Measurements from ENCODE around the gene SLBP. TPM values are rescaled to one million over a fixed set of nuclear protein-coding genes. Genes with fewer than 3 reads are reported as not detected.

The SLBP gene
- total and polyA plus RNA-seq, 2 donors (not counting 1 experiment from before 2014, with no cell fraction given): 19.4 to 31.8 TPM

GRCh38 chr4:1658146-1658545 lies 54.0 kb downstream of the SLBP start:
- no peak overlapping the region for H3K4me3 ChIP-seq (ENCODE audit: control extremely low read depth in 1 of 5, extremely low read depth in 1 of 5, insufficient read depth in 1 of 5, low read depth in 2 of 5, low read length in 4 of 5)
- CTCF ChIA-PET: no interaction called here
- H3K4me3 Mint-ChIP-seq: no peak overlapping the region
- H3K9me3 ChIP-seq (ENCODE audit: control extremely low read depth in 1 of 3, control insufficient read depth in 2 of 3, insufficient read depth in 1 of 3, low read length in 2 of 3): no peaks in the 10 kb centered on the region
- no peak overlapping the region for H3K4me2 ChIP-seq (replicated peaks; ENCODE audit: low read depth, low read length, poor library complexity, severe bottlenecking)
- no peak for TF ChIP-seq EZH2 (IDR thresholded peaks at IDR 0.05; ENCODE audit: borderline replicate concordance, insufficient read depth, low read depth, low read length, poor library complexity, severe bottlenecking)
- TF ChIP-seq CTCF (IDR thresholded peaks at IDR 0.05): no peak
- H2AFZ ChIP-seq (ENCODE audit: insufficient read depth, low read depth, low read length, poor library complexity, severe bottlenecking): no peak overlapping the region
- no peaks in the 10 kb centered on the region for H3K27me3 ChIP-seq (replicated peaks in 1 of 4; ENCODE audit: control extremely low read depth in 1 of 4, control insufficient read depth in 3 of 4, insufficient read depth in 4 of 4, low read length in 3 of 4)
- H3K4me1 ChIP-seq (ENCODE audit: control insufficient read depth in 2 of 2, insufficient read depth in 2 of 2, low read length in 2 of 2): no peaks in the 10 kb centered on the region
- H3K4me1 Mint-ChIP-seq: no peaks in the 10 kb centered on the region
- H3K27me3 Mint-ChIP-seq: no peaks in the 10 kb centered on the region
- POLR2A ChIA-PET: no interaction called here
- ATAC-seq (ENCODE audit: low read depth) (no peak), DNase-seq (no peak)
- WGBS (ENCODE audit: insufficient coverage): 91% methylated on average over 11 of the region's 12 CpGs
- no peak overlapping the region for H3K9ac ChIP-seq (ENCODE audit: low read length)
- no peaks in the 10 kb centered on the region for H4K20me1 ChIP-seq (ENCODE audit: control insufficient read depth, insufficient read depth, low read length, poor library complexity, severe bottlenecking)
- H3K9me3 Mint-ChIP-seq (ENCODE audit: insufficient read depth): no peaks in the 10 kb centered on the region
- H3K79me2 ChIP-seq (ENCODE audit: control insufficient read depth, insufficient read depth, low read length): no peaks in the 10 kb centered on the region
- intact Hi-C loops (cut with micrococcal nuclease): no loop called here
- H3K36me3 ChIP-seq (replicated peaks in 1 of 2; ENCODE audit: control extremely low read depth in 1 of 2, control insufficient read depth in 1 of 2, extremely low read depth in 1 of 2, insufficient read depth in 2 of 2, low read length in 1 of 2): no peaks in the 10 kb centered on the region
- H3K27ac Mint-ChIP-seq: no peak overlapping the region
- no peak overlapping the region for H3K27ac ChIP-seq (ENCODE audit: low read length in 2 of 2)

- CTCF ChIA-PET: no interaction called here
- intact Hi-C loops (cut with micrococcal nuclease): no loop called here
Observed at GRCh38 chr4:1656986-1657385, 55.1 kb downstream of the SLBP start.

More at GRCh38 chr4:1656986-1657385, 55.1 kb downstream of the SLBP start:
- TF ChIP-seq CTCF (IDR thresholded peaks at IDR 0.05) (no peak), EZH2 (IDR thresholded peaks at IDR 0.05; ENCODE audit: borderline replicate concordance, insufficient read depth, low read depth, low read length, poor library complexity, severe bottlenecking) (no peak)
- Histone ChIP-seq H3K4me3 (ENCODE audit: control extremely low read depth in 1 of 5, extremely low read depth in 1 of 5, insufficient read depth in 1 of 5, low read depth in 2 of 5, low read length in 4 of 5) (no peak overlapping the region), H2AFZ (ENCODE audit: insufficient read depth, low read depth, low read length, poor library complexity, severe bottlenecking) (no peak overlapping the region), H3K27me3 (replicated peaks in 1 of 4; ENCODE audit: control extremely low read depth in 1 of 4, control insufficient read depth in 3 of 4, insufficient read depth in 4 of 4, low read length in 3 of 4) (no peaks in the 10 kb centered on the region), H3K36me3 (replicated peaks in 1 of 2; ENCODE audit: control extremely low read depth in 1 of 2, control insufficient read depth in 1 of 2, extremely low read depth in 1 of 2, insufficient read depth in 2 of 2, low read length in 1 of 2) (no peaks in the 10 kb centered on the region), H4K20me1 (ENCODE audit: control insufficient read depth, insufficient read depth, low read length, poor library complexity, severe bottlenecking) (no peaks in the 10 kb centered on the region), H3K4me2 (replicated peaks; ENCODE audit: low read depth, low read length, poor library complexity, severe bottlenecking) (no peak overlapping the region), H3K79me2 (ENCODE audit: control insufficient read depth, insufficient read depth, low read length) (no peaks in the 10 kb centered on the region), H3K9ac (ENCODE audit: low read length) (no peak overlapping the region), H3K4me1 (ENCODE audit: control insufficient read depth in 2 of 2, insufficient read depth in 2 of 2, low read length in 2 of 2) (no peaks in the 10 kb centered on the region), H3K27ac (ENCODE audit: low read length in 2 of 2) (no peak overlapping the region), H3K9me3 (ENCODE audit: control extremely low read depth in 1 of 3, control insufficient read depth in 2 of 3, insufficient read depth in 1 of 3, low read length in 2 of 3) (no peaks in the 10 kb centered on the region)
- POLR2A ChIA-PET: no interaction called here
- H3K27ac Mint-ChIP-seq: no peak overlapping the region
- WGBS (ENCODE audit: insufficient coverage): 95% methylated on average over 19 of the region's 19 CpGs
- H3K27me3 Mint-ChIP-seq: no peaks in the 10 kb centered on the region
- no peaks in the 10 kb centered on the region for H3K4me1 Mint-ChIP-seq
- no peak overlapping the region for H3K4me3 Mint-ChIP-seq
- ATAC-seq (ENCODE audit: low read depth) (no peak), DNase-seq (no peak)
- no peaks in the 10 kb centered on the region for H3K9me3 Mint-ChIP-seq (ENCODE audit: insufficient read depth)

Data from B cell (primary cell).